Suppressor macrophage treated with lipopolysaccharide for 4 hours (primary cell): ENCODE measurements around the gene LRRC18.

Experiments
- DNase-seq: peaks from one replicate; pipeline ENCODE4 v3.0.0-alpha.2; 2020

Gene LRRC18

GRCh38 chr10:48872234-48872633, 67.4 kb downstream of the LRRC18 start:
- no peak for DNase-seq
